ENCODE results near the gene MROH8. TPM values are rescaled to one million over a fixed set of nuclear protein-coding genes. Genes with fewer than 3 reads are reported as not detected.
"Not testable (repeated sequence)": the region's sequence is repeated elsewhere in the genome, so short reads cannot be mapped to it uniquely, and the experiment has no call there.

Gene MROH8
- total RNA-seq, 1 experiment from 2014 or later: 1.9 TPM

- no peaks in the 10 kb centered on the region for H3K27me3 ChIP-seq (ENCODE audit: low read length)
- no peak overlapping the region for H2AFZ ChIP-seq (ENCODE audit: low read length)
- H3K9ac ChIP-seq (ENCODE audit: low read length): no peak overlapping the region
- H3K27ac ChIP-seq (ENCODE audit: low read length): no peak overlapping the region
- no peaks in the 10 kb centered on the region for H3K4me1 ChIP-seq (ENCODE audit: low read length)
- no peak for DNase-seq
- no peaks in the 10 kb centered on the region for H3K9me2 ChIP-seq (replicated peaks; ENCODE audit: insufficient read depth, low read length)
- no peaks in the 10 kb centered on the region for H3K79me2 ChIP-seq (ENCODE audit: low read length)
- no peaks in the 10 kb centered on the region for H4K20me1 ChIP-seq (ENCODE audit: insufficient read depth, low read depth, low read length)
- no peaks in the 10 kb centered on the region for H3K9me3 ChIP-seq (ENCODE audit: low read length)
- no peaks in the 10 kb centered on the region for H3K36me3 ChIP-seq (ENCODE audit: insufficient read depth, low read length)
- H3K4me2 ChIP-seq (ENCODE audit: low read depth, low read length, poor library complexity, severe bottlenecking): no peak overlapping the region
- H3K4me3 ChIP-seq (ENCODE audit: low read length): no peak overlapping the region
Measured at GRCh38 chr20:37158248-37158647, 21.1 kb downstream of the MROH8 start.

GRCh38 chr20:37155987-37156386, 23.4 kb downstream of the MROH8 start:
- Histone ChIP-seq H4K20me1 (ENCODE audit: insufficient read depth, low read depth, low read length) (no peaks in the 10 kb centered on the region), H3K4me1 (ENCODE audit: low read length) (no peaks in the 10 kb centered on the region), H3K27me3 (ENCODE audit: low read length) (no peaks in the 10 kb centered on the region), H3K9me3 (ENCODE audit: low read length) (no peaks in the 10 kb centered on the region), H3K27ac (ENCODE audit: low read length) (no peak overlapping the region), H3K36me3 (ENCODE audit: insufficient read depth, low read length) (no peaks in the 10 kb centered on the region), H3K9ac (ENCODE audit: low read length) (no peak overlapping the region), H2AFZ (ENCODE audit: low read length) (no peak overlapping the region), H3K79me2 (ENCODE audit: low read length) (no peaks in the 10 kb centered on the region), H3K4me2 (ENCODE audit: low read depth, low read length, poor library complexity, severe bottlenecking) (no peak overlapping the region), H3K9me2 (replicated peaks; ENCODE audit: insufficient read depth, low read length) (no peaks in the 10 kb centered on the region), H3K4me3 (ENCODE audit: low read length) (no peak overlapping the region)
- DNase-seq: no peak

GRCh38 chr20:37154684-37155298, 24.6 kb downstream of the MROH8 start:
- no peaks in the 10 kb centered on the region for H3K9me2 ChIP-seq (replicated peaks; ENCODE audit: insufficient read depth, low read length)
- no peak overlapping the region for H3K4me2 ChIP-seq (ENCODE audit: low read depth, low read length, poor library complexity, severe bottlenecking)
- H3K4me3 ChIP-seq (ENCODE audit: low read length): no peak overlapping the region
- no peak overlapping the region for H3K27ac ChIP-seq (ENCODE audit: low read length)
- H3K27me3 ChIP-seq (ENCODE audit: low read length): no peaks in the 10 kb centered on the region
- DNase-seq: no peak
- no peak overlapping the region for H3K9ac ChIP-seq (ENCODE audit: low read length)
- no peaks in the 10 kb centered on the region for H3K4me1 ChIP-seq (ENCODE audit: low read length)
- no peaks in the 10 kb centered on the region for H3K9me3 ChIP-seq (ENCODE audit: low read length)
- H4K20me1 ChIP-seq (ENCODE audit: insufficient read depth, low read depth, low read length): no peaks in the 10 kb centered on the region
- no peaks in the 10 kb centered on the region for H3K36me3 ChIP-seq (ENCODE audit: insufficient read depth, low read length)
- H2AFZ ChIP-seq (ENCODE audit: low read length): no peak overlapping the region
- H3K79me2 ChIP-seq (ENCODE audit: low read length): no peaks in the 10 kb centered on the region

- Histone ChIP-seq H3K9me3 (ENCODE audit: low read length) (no peaks in the 10 kb centered on the region), H3K36me3 (ENCODE audit: insufficient read depth, low read length) (no peaks in the 10 kb centered on the region), H3K4me1 (ENCODE audit: low read length) (no peaks in the 10 kb centered on the region), H3K4me2 (ENCODE audit: low read depth, low read length, poor library complexity, severe bottlenecking) (no peak overlapping the region), H3K27me3 (ENCODE audit: low read length) (no peaks in the 10 kb centered on the region), H3K79me2 (ENCODE audit: low read length) (no peaks in the 10 kb centered on the region), H3K27ac (ENCODE audit: low read length) (no peak overlapping the region), H2AFZ (ENCODE audit: low read length) (no peak overlapping the region), H3K9ac (ENCODE audit: low read length) (no peak overlapping the region), H3K9me2 (replicated peaks; ENCODE audit: insufficient read depth, low read length) (no peaks in the 10 kb centered on the region), H4K20me1 (ENCODE audit: insufficient read depth, low read depth, low read length) (no peaks in the 10 kb centered on the region), H3K4me3 (ENCODE audit: low read length) (no peak overlapping the region)
- no peak for DNase-seq
Measured at GRCh38 chr20:37152284-37152683, 27.1 kb downstream of the MROH8 start.

- no peak overlapping the region for H3K4me2 ChIP-seq (ENCODE audit: low read depth, low read length, poor library complexity, severe bottlenecking)
- H3K9me2 ChIP-seq (replicated peaks; ENCODE audit: insufficient read depth, low read length): no peaks in the 10 kb centered on the region
- no peaks in the 10 kb centered on the region for H3K79me2 ChIP-seq (ENCODE audit: low read length)
- H3K9me3 ChIP-seq (ENCODE audit: low read length): no peaks in the 10 kb centered on the region
- no peak for DNase-seq
- H3K9ac ChIP-seq (ENCODE audit: low read length): no peak overlapping the region
- no peaks in the 10 kb centered on the region for H4K20me1 ChIP-seq (ENCODE audit: insufficient read depth, low read depth, low read length)
- no peaks in the 10 kb centered on the region for H3K36me3 ChIP-seq (ENCODE audit: insufficient read depth, low read length)
- no peak overlapping the region for H2AFZ ChIP-seq (ENCODE audit: low read length)
- no peaks in the 10 kb centered on the region for H3K4me1 ChIP-seq (ENCODE audit: low read length)
- no peak overlapping the region for H3K27ac ChIP-seq (ENCODE audit: low read length)
- no peaks in the 10 kb centered on the region for H3K27me3 ChIP-seq (ENCODE audit: low read length)
- no peak overlapping the region for H3K4me3 ChIP-seq (ENCODE audit: low read length)
Measured at GRCh38 chr20:37151529-37151928, 27.8 kb downstream of the MROH8 start.

GRCh38 chr20:37150864-37151263, 28.5 kb downstream of the MROH8 start:
- H3K4me2 ChIP-seq (ENCODE audit: low read depth, low read length, poor library complexity, severe bottlenecking); H4K20me1 ChIP-seq (ENCODE audit: insufficient read depth, low read depth, low read length); H3K9me2 ChIP-seq (replicated peaks; ENCODE audit: insufficient read depth, low read length); H3K27ac ChIP-seq (ENCODE audit: low read length); H3K4me3 ChIP-seq (ENCODE audit: low read length); H3K4me1 ChIP-seq (ENCODE audit: low read length); DNase-seq; H3K36me3 ChIP-seq (ENCODE audit: insufficient read depth, low read length); H3K9ac ChIP-seq (ENCODE audit: low read length); H3K27me3 ChIP-seq (ENCODE audit: low read length); H3K9me3 ChIP-seq (ENCODE audit: low read length); H2AFZ ChIP-seq (ENCODE audit: low read length); H3K79me2 ChIP-seq (ENCODE audit: low read length): not testable (repeated sequence)

- Histone ChIP-seq H2AFZ (ENCODE audit: low read length) (no peak overlapping the region), H3K4me1 (ENCODE audit: low read length) (no peaks in the 10 kb centered on the region), H3K27ac (ENCODE audit: low read length) (no peak overlapping the region), H4K20me1 (ENCODE audit: insufficient read depth, low read depth, low read length) (no peaks in the 10 kb centered on the region), H3K79me2 (ENCODE audit: low read length) (no peaks in the 10 kb centered on the region), H3K9me3 (ENCODE audit: low read length) (no peaks in the 10 kb centered on the region), H3K27me3 (ENCODE audit: low read length) (no peaks in the 10 kb centered on the region), H3K9ac (ENCODE audit: low read length) (no peak overlapping the region), H3K4me2 (ENCODE audit: low read depth, low read length, poor library complexity, severe bottlenecking) (no peak overlapping the region), H3K4me3 (ENCODE audit: low read length) (no peak overlapping the region), H3K36me3 (ENCODE audit: insufficient read depth, low read length) (no peaks in the 10 kb centered on the region), H3K9me2 (replicated peaks; ENCODE audit: insufficient read depth, low read length) (no peaks in the 10 kb centered on the region)
- no peak for DNase-seq
Measured at GRCh38 chr20:37147250-37147649, 32.1 kb downstream of the MROH8 start.

- H3K9me2 ChIP-seq (replicated peaks; ENCODE audit: insufficient read depth, low read length): no peaks in the 10 kb centered on the region
- H3K27ac ChIP-seq (ENCODE audit: low read length): no peak overlapping the region
- no peak overlapping the region for H3K4me3 ChIP-seq (ENCODE audit: low read length)
- H3K36me3 ChIP-seq (ENCODE audit: insufficient read depth, low read length): no peaks in the 10 kb centered on the region
- peaks cover 3% of the 10 kb centered on the region for H3K4me1 ChIP-seq (ENCODE audit: low read length)
- H3K4me2 ChIP-seq (ENCODE audit: low read depth, low read length, poor library complexity, severe bottlenecking): no peak overlapping the region
- H3K27me3 ChIP-seq (ENCODE audit: low read length): no peaks in the 10 kb centered on the region
- no peak for DNase-seq
- no peaks in the 10 kb centered on the region for H4K20me1 ChIP-seq (ENCODE audit: insufficient read depth, low read depth, low read length)
- H3K9me3 ChIP-seq (ENCODE audit: low read length): no peaks in the 10 kb centered on the region
- H3K79me2 ChIP-seq (ENCODE audit: low read length): no peaks in the 10 kb centered on the region
- no peak overlapping the region for H3K9ac ChIP-seq (ENCODE audit: low read length)
- no peak overlapping the region for H2AFZ ChIP-seq (ENCODE audit: low read length)
Measured at GRCh38 chr20:37144856-37145404, 34.4 kb downstream of the MROH8 start.

Data from Karpas-422 (cell line).